NCI-H510A treated with DMSO at 0.1 percent for 48 hours (cell line): ENCODE data around the gene GAPDH.
A peak's percentile ranks its signal among the peaks of the same experiment; 100 is the strongest.

ENCODE experiments used
- DNase-seq: peaks from one replicate; lab custom pipeline; 2025; lab: John Stamatoyannopoulos, UW

The GAPDH gene

DNA sequence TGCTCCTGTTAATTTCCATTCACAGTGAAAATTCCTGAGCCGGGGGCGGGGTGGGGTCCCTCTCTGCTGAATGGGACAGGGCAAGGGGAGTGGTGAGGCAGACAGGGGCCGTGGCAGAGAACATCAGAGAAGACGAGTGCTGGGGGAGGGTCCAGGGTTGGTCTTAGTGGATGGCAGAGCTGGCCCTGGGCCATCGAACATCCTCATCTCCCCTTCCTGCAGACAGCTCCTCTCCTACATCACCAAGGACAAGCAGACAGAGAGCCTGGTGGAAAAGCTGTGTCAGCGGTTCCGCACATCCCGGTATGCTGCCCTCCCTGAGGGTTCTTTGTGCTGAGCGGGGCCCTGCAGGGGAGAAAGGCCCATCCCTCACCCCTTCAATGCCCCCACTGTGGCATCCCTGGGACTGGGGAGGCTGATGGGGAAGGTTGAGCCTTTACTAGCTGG, 5.0 kb upstream of the GAPDH start:
- no peak for DNase-seq

DNA sequence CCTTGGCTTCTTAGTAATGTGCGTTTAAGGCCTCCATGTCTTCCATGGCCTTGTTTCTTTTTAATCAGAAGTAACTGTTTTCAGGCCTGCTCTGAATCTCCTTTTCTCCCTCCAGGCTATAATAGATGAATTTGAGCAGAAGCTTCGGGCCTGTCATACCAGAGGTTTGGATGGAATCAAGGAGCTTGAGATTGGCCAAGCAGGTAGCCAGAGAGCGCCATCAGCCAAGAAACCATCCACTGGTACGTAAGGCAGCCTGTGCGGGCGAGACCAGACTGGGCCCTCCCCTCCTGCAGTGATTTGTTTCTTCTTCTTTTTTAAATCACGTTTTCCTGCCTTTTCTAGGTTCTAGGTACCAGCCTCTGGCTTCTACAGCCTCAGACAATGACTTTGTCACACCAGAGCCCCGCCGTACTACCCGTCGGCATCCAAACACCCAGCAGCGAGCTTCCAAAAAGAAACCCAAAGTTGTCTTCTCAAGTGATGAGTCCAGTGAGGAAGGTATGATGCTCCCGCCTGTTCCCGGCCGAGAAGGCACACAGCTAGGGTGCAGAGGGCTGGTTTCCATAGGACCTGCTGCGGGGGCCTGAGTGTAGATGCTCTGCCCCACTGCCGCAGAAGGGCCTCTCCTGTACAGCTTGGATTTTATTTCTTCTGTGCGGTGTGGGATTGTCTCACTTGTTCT, 3.6 kb upstream of the GAPDH start:
- no peak for DNase-seq

DNA sequence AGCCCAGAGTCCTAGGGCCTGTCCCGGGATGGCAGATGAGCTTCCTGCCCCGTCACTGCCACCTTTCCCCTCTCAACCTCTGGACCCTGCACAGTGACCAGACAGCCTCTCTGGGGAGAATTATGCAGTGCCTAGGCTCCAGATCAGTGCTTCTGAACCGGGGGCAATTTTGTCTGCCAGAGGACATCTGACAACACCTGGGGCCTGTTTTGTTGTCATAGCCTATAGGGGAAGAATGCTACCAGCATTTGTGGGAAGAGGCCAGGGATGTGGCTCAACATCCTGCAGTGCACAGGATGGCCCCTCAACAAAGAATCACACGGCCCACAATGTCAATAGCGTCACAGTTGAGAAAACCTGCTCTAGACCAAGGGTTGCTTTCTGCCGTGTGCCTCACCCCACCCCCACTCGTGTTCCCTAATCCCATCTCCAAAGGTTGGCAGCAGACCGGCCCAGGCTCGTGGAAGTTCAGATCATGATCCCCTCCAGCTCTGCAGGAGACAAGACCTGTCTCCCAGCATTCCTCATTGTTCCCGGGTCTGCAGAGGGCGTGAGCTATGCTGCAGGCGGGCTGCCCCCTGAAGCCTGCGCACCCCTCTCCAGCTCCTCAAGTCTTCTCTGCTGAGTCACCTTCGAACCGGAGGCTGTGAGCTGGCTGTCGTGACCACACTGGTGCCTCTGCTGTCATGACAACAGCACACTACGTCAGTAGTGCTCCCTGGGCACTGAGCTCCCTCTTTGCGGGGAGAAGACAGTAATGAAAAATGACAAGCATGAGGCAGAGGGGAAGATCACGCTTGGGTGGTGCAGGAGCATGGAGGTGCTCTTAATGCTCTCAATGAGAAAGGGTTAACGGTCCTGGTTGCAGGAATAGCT, 2.0 kb upstream of the GAPDH start:
- no peak for DNase-seq

DNA sequence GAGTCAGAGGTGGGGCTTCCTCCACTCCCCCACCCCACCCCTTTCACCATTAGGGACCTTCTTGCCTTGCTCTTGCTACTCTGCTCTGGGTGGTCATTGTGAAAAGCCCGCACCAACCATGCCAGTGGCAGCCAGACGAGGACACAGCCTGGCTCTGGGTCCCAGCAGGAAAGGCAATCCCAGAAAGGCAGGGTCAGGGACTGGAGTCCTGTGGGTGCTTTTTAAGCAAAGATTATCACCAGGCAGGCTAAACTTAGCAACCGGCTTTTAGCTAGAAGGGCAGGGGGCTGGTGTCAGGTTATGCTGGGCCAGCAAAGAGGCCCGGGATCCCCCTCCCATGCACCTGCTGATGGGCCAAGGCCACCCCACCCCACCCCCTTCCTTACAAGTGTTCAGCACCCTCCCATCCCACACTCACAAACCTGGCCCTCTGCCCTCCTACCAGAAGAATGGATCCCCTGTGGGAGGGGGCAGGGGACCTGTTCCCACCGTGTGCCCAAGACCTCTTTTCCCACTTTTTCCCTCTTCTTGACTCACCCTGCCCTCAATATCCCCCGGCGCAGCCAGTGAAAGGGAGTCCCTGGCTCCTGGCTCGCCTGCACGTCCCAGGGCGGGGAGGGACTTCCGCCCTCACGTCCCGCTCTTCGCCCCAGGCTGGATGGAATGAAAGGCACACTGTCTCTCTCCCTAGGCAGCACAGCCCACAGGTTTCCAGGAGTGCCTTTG, 1.2 kb upstream of the GAPDH start:
- peak; percentile 20 for DNase-seq

DNA sequence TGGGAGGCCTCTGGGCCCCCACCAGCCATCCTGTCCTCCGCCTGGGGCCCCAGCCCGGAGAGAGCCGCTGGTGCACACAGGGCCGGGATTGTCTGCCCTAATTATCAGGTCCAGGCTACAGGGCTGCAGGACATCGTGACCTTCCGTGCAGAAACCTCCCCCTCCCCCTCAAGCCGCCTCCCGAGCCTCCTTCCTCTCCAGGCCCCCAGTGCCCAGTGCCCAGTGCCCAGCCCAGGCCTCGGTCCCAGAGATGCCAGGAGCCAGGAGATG, 729 bp upstream of the GAPDH start:
- no peak for DNase-seq

DNA sequence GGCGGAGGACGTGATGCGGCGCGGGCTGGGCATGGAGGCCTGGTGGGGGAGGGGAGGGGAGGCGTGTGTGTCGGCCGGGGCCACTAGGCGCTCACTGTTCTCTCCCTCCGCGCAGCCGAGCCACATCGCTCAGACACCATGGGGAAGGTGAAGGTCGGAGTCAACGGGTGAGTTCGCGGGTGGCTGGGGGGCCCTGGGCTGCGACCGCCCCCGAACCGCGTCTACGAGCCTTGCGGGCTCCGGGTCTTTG, 303 bp downstream of the GAPDH start:
- no peak for DNase-seq

DNA sequence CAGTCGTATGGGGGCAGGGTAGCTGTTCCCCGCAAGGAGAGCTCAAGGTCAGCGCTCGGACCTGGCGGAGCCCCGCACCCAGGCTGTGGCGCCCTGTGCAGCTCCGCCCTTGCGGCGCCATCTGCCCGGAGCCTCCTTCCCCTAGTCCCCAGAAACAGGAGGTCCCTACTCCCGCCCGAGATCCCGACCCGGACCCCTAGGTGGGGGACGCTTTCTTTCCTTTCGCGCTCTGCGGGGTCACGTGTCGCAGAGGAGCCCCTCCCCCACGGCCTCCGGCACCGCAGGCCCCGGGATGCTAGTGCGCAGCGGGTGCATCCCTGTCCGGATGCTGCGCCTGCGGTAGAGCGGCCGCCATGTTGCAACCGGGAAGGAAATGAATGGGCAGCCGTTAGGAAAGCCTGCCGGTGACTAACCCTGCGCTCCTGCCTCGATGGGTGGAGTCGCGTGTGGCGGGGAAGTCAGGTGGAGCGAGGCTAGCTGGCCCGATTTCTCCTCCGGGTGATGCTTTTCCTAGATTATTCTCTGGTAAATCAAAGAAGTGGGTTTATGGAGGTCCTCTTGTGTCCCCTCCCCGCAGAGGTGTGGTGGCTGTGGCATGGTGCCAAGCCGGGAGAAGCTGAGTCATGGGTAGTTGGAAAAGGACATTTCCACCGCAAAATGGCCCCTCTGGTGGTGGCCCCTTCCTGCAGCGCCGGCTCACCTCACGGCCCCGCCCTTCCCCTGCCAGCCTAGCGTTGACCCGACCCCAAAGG, 804 bp downstream of the GAPDH start:
- DNase-seq = no peak

DNA sequence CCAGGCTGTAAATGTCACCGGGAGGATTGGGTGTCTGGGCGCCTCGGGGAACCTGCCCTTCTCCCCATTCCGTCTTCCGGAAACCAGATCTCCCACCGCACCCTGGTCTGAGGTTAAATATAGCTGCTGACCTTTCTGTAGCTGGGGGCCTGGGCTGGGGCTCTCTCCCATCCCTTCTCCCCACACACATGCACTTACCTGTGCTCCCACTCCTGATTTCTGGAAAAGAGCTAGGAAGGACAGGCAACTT, 1.3 kb downstream of the GAPDH start:
- DNase-seq = no peak

DNA sequence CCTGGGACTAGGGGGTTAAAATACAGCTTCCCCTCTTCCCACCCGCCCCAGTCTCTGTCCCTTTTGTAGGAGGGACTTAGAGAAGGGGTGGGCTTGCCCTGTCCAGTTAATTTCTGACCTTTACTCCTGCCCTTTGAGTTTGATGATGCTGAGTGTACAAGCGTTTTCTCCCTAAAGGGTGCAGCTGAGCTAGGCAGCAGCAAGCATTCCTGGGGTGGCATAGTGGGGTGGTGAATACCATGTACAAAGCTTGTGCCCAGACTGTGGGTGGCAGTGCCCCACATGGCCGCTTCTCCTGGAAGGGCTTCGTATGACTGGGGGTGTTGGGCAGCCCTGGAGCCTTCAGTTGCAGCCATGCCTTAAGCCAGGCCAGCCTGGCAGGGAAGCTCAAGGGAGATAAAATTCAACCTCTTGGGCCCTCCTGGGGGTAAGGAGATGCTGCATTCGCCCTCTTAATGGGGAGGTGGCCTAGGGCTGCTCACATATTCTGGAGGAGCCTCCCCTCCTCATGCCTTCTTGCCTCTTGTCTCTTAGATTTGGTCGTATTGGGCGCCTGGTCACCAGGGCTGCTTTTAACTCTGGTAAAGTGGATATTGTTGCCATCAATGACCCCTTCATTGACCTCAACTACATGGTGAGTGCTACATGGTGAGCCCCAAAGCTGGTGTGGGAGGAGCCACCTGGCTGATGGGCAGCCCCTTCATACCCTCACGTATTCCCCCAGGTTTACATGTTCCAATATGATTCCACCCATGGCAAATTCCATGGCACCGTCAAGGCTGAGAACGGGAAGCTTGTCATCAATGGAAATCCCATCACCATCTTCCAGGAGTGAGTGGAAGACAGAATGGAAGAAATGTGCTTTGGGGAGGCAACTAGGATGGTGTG, 1.9 kb downstream of the GAPDH start:
- no peak for DNase-seq

DNA sequence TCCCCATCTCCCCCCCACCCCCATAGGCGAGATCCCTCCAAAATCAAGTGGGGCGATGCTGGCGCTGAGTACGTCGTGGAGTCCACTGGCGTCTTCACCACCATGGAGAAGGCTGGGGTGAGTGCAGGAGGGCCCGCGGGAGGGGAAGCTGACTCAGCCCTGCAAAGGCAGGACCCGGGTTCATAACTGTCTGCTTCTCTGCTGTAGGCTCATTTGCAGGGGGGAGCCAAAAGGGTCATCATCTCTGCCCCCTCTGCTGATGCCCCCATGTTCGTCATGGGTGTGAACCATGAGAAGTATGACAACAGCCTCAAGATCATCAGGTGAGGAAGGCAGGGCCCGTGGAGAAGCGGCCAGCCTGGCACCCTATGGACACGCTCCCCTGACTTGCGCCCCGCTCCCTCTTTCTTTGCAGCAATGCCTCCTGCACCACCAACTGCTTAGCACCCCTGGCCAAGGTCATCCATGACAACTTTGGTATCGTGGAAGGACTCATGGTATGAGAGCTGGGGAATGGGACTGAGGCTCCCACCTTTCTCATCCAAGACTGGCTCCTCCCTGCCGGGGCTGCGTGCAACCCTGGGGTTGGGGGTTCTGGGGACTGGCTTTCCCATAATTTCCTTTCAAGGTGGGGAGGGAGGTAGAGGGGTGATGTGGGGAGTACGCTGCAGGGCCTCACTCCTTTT, 2.7 kb downstream of the GAPDH start:
- DNase-seq = no peak

DNA sequence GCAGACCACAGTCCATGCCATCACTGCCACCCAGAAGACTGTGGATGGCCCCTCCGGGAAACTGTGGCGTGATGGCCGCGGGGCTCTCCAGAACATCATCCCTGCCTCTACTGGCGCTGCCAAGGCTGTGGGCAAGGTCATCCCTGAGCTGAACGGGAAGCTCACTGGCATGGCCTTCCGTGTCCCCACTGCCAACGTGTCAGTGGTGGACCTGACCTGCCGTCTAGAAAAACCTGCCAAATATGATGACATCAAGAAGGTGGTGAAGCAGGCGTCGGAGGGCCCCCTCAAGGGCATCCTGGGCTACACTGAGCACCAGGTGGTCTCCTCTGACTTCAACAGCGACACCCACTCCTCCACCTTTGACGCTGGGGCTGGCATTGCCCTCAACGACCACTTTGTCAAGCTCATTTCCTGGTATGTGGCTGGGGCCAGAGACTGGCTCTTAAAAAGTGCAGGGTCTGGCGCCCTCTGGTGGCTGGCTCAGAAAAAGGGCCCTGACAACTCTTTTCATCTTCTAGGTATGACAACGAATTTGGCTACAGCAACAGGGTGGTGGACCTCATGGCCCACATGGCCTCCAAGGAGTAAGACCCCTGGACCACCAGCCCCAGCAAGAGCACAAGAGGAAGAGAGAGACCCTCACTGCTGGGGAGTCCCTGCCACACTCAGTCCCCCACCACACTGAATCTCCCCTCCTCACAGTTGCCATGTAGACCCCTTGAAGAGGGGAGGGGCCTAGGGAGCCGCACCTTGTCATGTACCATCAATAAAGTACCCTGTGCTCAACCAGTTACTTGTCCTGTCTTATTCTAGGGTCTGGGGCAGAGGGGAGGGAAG, 3.5 kb downstream of the GAPDH start:
- peak; percentile 21 for DNase-seq

DNA sequence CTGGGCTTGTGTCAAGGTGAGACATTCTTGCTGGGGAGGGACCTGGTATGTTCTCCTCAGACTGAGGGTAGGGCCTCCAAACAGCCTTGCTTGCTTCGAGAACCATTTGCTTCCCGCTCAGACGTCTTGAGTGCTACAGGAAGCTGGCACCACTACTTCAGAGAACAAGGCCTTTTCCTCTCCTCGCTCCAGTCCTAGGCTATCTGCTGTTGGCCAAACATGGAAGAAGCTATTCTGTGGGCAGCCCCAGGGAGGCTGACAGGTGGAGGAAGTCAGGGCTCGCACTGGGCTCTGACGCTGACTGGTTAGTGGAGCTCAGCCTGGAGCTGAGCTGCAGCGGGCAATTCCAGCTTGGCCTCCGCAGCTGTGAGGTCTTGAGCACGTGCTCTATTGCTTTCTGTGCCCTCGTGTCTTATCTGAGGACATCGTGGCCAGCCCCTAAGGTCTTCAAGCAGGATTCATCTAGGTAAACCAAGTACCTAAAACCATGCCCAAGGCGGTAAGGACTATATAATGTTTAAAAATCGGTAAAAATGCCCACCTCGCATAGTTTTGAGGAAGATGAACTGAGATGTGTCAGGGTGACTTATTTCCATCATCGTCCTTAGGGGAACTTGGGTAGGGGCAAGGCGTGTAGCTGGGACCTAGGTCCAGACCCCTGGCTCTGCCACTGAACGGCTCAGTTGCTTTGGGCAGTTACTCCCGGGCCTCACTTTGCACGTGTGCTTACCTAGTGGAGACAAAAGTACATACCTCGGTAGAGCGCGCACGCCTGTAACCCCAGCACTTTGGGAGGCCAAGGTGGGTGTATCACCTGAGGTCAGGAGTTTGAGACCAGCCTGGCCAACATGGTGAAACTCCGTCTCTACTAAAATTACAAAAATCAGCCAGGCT, 4.3 kb downstream of the GAPDH start:
- DNase-seq = no peak

DNA sequence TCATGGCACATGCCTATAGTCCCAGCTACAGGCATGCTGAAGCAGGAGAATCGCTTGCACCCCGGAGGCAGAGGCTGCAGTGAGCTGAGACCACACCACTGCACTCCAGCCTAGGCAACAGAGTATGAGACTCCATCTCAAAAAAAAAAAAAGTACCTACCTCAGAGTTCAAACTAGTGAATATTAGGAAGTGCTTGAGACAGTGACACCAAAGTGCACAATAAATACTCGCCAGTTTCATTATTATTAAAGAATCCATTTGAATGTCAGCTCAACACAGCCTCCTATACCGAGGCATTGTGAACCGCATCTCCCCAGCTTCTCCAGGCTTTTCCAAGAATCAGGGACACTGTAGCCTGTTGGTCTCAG, 5.0 kb downstream of the GAPDH start:
- no peak for DNase-seq

DNA sequence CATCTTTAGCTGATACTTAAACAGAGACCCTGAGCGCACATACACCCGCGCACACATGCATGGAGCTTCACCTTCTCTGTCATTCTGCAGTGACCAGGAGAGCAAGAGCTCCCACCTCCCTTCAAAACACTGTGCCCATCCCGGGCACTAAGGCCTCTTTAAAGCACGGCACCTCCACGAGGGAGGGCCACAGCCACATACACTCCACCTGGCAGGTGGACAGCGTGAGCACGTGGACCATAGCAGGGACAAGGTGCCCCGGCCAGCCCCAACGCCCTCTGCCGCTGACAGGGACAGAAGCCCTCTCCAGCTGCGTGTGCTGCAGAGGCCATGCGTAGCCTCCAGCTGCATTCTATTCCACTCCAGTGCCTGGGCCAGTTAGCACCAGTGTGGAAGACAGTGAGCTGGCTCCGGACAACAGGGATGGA, 5.4 kb downstream of the GAPDH start:
- DNase-seq = no peak

DNA sequence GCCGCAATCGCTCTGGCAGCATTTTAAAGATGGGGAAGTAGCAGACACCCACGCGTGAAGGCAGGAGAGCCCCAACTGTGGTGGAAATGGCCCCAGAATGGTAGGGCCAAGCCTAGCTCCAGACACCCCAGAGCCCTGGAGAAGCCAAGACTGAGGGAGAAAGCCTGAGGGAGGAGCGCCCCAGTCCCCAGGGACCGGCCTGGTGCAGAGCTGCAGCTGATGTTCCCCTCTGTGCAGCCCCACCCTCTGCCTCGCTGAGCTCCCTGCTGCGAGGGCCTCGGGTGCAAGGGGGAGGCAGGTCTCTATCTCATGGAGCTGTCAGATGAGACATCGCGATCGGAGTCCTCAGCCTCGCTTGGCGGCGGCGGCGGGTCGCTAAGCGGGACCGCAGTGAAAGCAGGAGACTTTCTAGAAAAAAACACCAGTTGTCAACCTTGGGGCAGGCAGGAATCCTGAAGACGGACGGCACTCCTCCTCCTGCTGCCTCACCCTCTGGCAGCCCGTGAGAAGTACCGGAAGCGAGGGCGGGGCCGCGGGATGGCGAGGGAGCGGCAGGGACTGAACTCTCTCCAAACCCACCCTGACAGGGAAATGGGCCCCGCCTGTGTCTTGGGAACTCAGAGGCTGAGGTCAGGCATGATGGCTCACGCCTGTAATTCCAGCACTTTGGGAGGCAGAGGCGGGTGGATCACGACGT, 6.0 kb downstream of the GAPDH start:
- peak; percentile 60 for DNase-seq

DNA sequence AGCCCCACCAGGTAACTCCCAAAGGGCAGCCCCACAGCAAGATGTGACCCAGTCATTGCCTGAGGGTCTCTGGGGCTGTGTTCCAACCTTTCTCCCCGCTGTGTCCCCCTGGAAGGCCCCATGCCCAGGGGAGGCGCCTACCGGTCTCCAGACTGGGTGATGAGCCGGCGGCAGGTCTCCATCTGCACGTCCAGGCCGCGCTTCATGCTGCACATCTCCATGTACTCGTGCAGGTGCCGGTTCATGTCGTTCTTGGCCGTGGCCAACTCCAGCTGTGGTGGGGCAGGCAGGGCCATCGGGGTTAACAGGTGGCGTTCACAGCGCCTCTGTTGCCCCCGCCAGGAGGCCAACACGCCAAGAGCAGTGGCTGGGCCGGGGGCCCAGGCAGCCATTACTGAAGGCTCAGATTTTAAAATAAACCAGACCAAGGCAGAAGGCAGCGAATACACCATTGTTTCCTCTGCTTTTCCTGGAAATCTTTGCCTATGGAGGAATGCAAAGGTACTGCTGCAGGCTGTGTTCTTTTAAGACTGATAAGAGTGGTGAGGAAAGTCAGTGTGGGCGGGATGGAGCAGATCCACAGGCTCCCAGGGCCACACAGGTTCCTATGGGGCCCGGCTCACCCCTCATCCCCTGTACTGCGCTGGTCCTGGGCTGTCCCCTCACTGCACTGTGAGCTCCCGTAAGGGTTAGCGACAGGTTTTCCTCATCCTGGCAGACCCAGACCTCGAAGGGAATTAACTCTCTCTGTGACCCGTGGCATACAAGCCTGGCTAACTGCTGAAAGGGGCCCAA, 7.3 kb downstream of the GAPDH start:
- no peak for DNase-seq

DNA sequence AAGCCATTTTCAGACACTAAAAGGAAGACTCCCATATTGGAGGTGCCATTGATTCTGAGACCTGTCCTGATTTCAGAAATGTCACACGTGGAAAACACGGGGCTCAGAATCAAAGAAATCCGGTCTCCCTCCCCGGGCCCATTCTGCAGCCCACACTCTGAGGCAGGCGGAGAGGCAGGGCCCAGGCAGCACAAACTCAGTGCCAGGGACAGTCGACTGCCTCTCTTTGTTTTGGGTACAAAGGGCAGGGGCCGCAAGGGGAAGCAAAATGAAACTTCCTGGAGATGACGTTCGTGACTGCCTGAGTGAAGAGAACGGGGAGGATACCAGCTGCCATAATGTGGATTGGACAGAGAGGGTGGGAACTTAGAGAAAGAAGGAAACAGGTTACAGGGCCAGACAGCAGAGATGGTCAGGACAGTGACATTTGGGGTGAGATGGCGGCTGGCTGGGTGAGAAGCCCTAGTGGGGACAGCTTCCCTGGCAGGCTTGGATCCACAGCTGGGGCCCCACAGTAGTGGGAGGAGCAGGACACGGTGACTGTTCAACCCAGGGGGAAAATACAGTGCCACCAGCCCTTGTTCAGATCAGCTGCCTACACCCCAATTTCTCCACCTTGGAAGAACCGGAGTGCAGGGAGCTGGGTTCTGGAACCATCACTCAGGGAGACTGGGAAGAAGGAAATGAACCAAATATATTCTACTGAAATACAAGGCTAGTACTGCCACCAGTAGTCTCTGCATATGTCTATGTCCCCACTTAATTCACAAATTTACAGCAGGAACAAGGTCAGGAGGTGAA, 8.1 kb downstream of the GAPDH start:
- DNase-seq = no peak
